Neuronal stem cell (in vitro differentiated cells): Measurements from ENCODE around the gene AIFM3.
A peak's percentile ranks its signal among the peaks of the same experiment; 100 is the strongest.

Source experiments
- DNase-seq: peaks from one replicate; pipeline ENCODE4 v3.0.0-alpha.2; 2013; ENCODE audit warnings: low spot score
- H2AFZ ChIP-seq: one replicate; pipeline ENCODE4 v1.6.1; 2013; ENCODE audit warnings: mild to moderate bottlenecking, low read length, inconsistent platforms
- H2AK5ac ChIP-seq: 2 replicates; pipeline ENCODE4 v1.6.1; 2013; ENCODE audit warnings: low read depth, mild to moderate bottlenecking, inconsistent platforms, low read length, moderate library complexity, mixed read lengths
- H2BK120ac ChIP-seq: 2 replicates; pipeline ENCODE4 v1.6.1; 2013; ENCODE audit warnings: low read depth, mild to moderate bottlenecking, inconsistent platforms, low read length, moderate library complexity, mixed read lengths
- H2BK12ac ChIP-seq: one replicate; pipeline ENCODE4 v1.6.1; 2013; ENCODE audit warnings: low read length, inconsistent platforms
- H2BK15ac ChIP-seq: 2 replicates; pipeline ENCODE4 v1.6.1; 2013; ENCODE audit warnings: mild to moderate bottlenecking, low read length, inconsistent platforms, mixed read lengths
- H2BK5ac ChIP-seq: one replicate; pipeline ENCODE4 v1.6.1; 2013; ENCODE audit warnings: inconsistent platforms, mild to moderate bottlenecking, low read length, moderate library complexity
- H3K14ac ChIP-seq: one replicate; pipeline ENCODE4 v1.6.1; 2013; ENCODE audit warnings: low read length, inconsistent platforms
- H3K18ac ChIP-seq: 2 replicates; pipeline ENCODE4 v1.6.1; 2013; ENCODE audit warnings: low read length, inconsistent platforms
- H3K23ac ChIP-seq: 2 replicates; pipeline ENCODE4 v1.6.1; 2013; ENCODE audit warnings: low read depth, mild to moderate bottlenecking, mixed read lengths, low read length, inconsistent platforms; ENCODE audit not compliant: poor library complexity
- H3K27ac ChIP-seq: replicated peaks from 3 replicates; pipeline ENCODE4 v1.5.1; 2013; ENCODE audit warnings: low read length, inconsistent platforms
- H3K27me3 ChIP-seq, 3 experiments: 2 replicates each; pipeline ENCODE4 v1.6.1; 2013; ENCODE audit warnings: low read length in 3 of 3, mild to moderate bottlenecking in 2 of 3, inconsistent platforms in 1 of 3, low read depth in 1 of 3, mixed read lengths in 1 of 3, moderate library complexity in 1 of 3; ENCODE audit not compliant: control insufficient read depth in 3 of 3, insufficient read depth in 3 of 3
- H3K36me3 ChIP-seq, 2 donors: replicated peaks in 1 of 2; 2 replicates each; pipeline ENCODE4 v1.6.1; 2013; ENCODE audit warnings: low read length in 2 of 2; ENCODE audit not compliant: control insufficient read depth in 2 of 2, insufficient read depth in 2 of 2
- H3K4ac ChIP-seq: 2 replicates; pipeline ENCODE4 v1.6.1; 2013; ENCODE audit warnings: inconsistent platforms, mild to moderate bottlenecking, low read length, moderate library complexity
- H3K4me1 ChIP-seq, 2 donors: 1 replicate in 1 of 2; 2 replicates in 1 of 2; pipeline ENCODE4 v1.6.1; 2013; ENCODE audit warnings: low read length in 2 of 2, low read depth in 1 of 2; ENCODE audit not compliant: control insufficient read depth in 2 of 2, insufficient read depth in 1 of 2
- H3K4me2 ChIP-seq: one replicate; pipeline ENCODE4 v1.6.1; 2013; ENCODE audit warnings: mild to moderate bottlenecking, low read length, inconsistent platforms; ENCODE audit not compliant: insufficient read depth, poor library complexity, severe bottlenecking
- H3K4me3 ChIP-seq, 2 donors: 2 replicates each; pipeline ENCODE4 v1.5.1; 2013; ENCODE audit warnings: low read length in 2 of 2, mild to moderate bottlenecking in 2 of 2, inconsistent platforms in 1 of 2, moderate library complexity in 1 of 2
- H3K79me1 ChIP-seq: one replicate; pipeline ENCODE4 v1.6.1; 2013; ENCODE audit warnings: low read depth, mild to moderate bottlenecking, inconsistent platforms, low read length, moderate library complexity
- H3K9ac ChIP-seq: one replicate; pipeline ENCODE4 v1.6.1; 2013; ENCODE audit warnings: mild to moderate bottlenecking, low read depth, low read length, inconsistent platforms; ENCODE audit not compliant: poor library complexity
- H3K9me3 ChIP-seq, 2 donors: replicated peaks in 1 of 2; 2 replicates each; pipeline versions ENCODE3 to v1.6.1; 2013; ENCODE audit warnings: low read length in 2 of 2, mild to moderate bottlenecking in 2 of 2, inconsistent platforms in 1 of 2, low read depth in 1 of 2, mixed read lengths in 1 of 2, moderate library complexity in 1 of 2; ENCODE audit not compliant: control insufficient read depth in 2 of 2, insufficient read depth in 1 of 2
- H4K8ac ChIP-seq: one replicate; pipeline ENCODE4 v1.6.1; 2013; ENCODE audit warnings: low read depth, mild to moderate bottlenecking, inconsistent platforms, low read length, moderate library complexity
- H4K91ac ChIP-seq: one replicate; pipeline ENCODE4 v1.6.1; 2013; ENCODE audit warnings: low read length, low read depth, mild to moderate bottlenecking, inconsistent platforms; ENCODE audit not compliant: poor library complexity
- WGBS, 2 donors: extraction: QIAGEN DNeasy Blood & Tissue Kit; methylation state at CpG; one replicate each; pipeline ENCODE4 v1.1.7; 2013; ENCODE audit warnings: missing lambda C conversion rate in 2 of 2, mixed read lengths in 1 of 2; ENCODE audit not compliant: insufficient read length in 2 of 2, insufficient replicate concordance in 1 of 2; ENCODE audit errors: extremely low coverage in 2 of 2; 5-methylcytosine and 5-hydroxymethylcytosine counted together

Gene AIFM3

DNA sequence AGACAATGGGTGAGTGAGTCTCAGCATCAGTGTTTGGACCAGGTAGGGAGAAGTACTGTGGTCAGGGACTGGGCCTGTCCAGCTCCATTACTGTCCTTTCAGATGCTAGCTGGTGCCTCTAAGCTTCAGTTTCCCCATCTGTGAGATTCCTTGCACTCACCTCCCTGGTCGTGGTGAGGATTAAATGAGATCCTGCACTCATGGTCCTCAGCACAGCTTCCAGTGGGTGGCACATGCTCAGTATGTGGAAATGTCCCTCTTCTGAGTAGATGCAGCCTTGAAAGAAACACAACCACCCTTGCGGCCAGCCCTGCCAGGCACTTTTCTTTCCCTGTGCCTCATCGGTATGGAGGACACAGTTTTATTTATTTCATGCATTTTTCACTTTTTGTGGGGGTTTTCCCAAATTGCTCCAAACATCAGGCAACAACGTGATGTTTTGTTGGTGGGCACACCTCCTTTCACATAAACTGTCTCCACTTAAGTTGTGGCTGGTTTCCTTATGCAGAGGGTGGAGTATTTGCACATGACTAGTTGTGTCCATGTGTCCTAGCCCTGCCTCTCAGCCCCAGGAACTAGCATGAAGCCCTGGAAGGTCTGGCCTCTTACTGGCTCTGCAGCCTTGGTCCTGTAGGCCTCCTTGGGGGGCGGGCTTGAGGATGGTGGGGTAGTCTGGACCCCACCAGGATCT lies 16.2 kb downstream of the AIFM3 start:
- DNase-seq, result no peak
- Histone ChIP-seq H2AFZ (peak overlapping the region; percentile 99), H2BK12ac (no peak overlapping the region), H3K79me1 (peaks cover 8% of the 10 kb centered on the region), H3K4me1 (peaks cover 13 to 20% of the 10 kb centered on the region in 2 donors), H2BK15ac (no peak overlapping the region), H3K27me3 (no peaks in the 10 kb centered on the region), H4K91ac (no peak overlapping the region), H3K4me2 (peak overlapping the region; percentile 68), H2AK5ac (peak overlapping the region; percentile 43), H3K36me3 (peaks cover 10 to 37% of the 10 kb centered on the region in 2 donors), H4K8ac (no peak overlapping the region), H2BK120ac (no peak overlapping the region), H3K27ac (no peak overlapping the region), H3K4ac (no peak overlapping the region), H3K18ac (no peak overlapping the region), H2BK5ac (no peak overlapping the region), H3K23ac (peak overlapping the region; percentile 70), H3K9ac (peak overlapping the region; percentile 26), H3K9me3 (peaks cover 7 to 9% of the 10 kb centered on the region in 2 donors), H3K14ac (no peak overlapping the region), H3K4me3 (peak overlapping the region; percentile 92 to 98)
- WGBS, 2 donors, result no CpG with 5 or more reads among the region's 5 CpGs

DNA sequence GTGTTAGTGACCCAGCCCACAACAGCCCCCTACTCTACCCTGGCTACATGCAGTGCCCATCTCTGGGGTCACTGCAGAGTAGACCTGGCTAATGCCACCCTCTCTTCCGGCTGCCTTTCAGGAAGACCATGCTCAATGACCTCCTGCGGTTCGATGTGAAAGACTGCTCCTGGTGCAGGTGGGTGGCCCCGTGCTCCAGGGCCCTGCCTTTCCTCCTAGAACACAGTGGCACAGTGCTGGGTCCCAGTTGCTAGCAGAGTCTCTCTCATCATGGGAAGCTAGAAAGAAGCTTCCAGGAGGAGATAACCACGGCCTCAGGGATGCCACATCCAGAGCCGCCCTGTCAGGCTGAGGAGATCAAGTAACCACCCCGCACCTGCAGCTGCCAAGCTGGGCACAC lies 18.7 kb downstream of the AIFM3 start:
- Histone ChIP-seq H3K4me1 (peaks cover 8 to 9% of the 10 kb centered on the region in 2 donors), H2AFZ (no peak overlapping the region), H3K27ac (no peak overlapping the region), H3K14ac (no peak overlapping the region), H3K18ac (no peak overlapping the region), H3K9ac (no peak overlapping the region), H3K4me3 (no peak overlapping the region), H3K36me3 (peaks cover 14 to 44% of the 10 kb centered on the region in 2 donors), H4K8ac (no peak overlapping the region), H3K27me3 (no peaks in the 10 kb centered on the region), H3K9me3 (no peaks in the 10 kb centered on the region), H3K23ac (no peak overlapping the region), H2AK5ac (no peak overlapping the region), H2BK12ac (no peak overlapping the region), H3K79me1 (peaks cover 8% of the 10 kb centered on the region), H4K91ac (peak overlapping the region; percentile 35), H2BK120ac (no peak overlapping the region), H2BK15ac (no peak overlapping the region), H3K4me2 (no peak overlapping the region), H2BK5ac (no peak overlapping the region), H3K4ac (no peak overlapping the region)
- WGBS, 2 donors, result no CpG with 5 or more reads among the region's 7 CpGs
- DNase-seq, result no peak

DNA sequence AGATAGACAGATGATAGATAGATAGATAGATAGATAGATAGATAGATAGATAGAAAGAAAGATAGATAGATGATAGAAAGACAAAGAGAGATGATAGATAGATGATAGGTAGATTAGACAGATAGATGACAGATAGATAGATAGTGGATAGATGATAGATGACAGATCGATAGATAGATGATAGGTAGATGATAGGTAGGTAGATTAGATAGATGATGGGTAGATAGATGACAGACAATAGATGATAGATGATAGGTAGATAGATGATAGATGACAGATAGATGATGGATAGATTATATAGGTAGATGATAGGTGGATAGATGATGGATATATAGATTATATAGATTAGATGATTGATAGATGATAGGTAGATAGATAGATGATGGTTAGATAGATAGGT lies 19.3 kb downstream of the AIFM3 start:
- Histone ChIP-seq H3K4me1 (peaks cover 3 to 7% of the 10 kb centered on the region in 2 donors), H3K9ac (no peak overlapping the region), H3K27me3 (no peaks in the 10 kb centered on the region), H2AK5ac (no peak overlapping the region), H3K9me3 (no peaks in the 10 kb centered on the region), H2BK120ac (no peak overlapping the region), H2BK12ac (no peak overlapping the region), H3K36me3 (peaks cover 18 to 50% of the 10 kb centered on the region in 2 donors), H3K79me1 (peaks cover 8% of the 10 kb centered on the region), H2BK5ac (no peak overlapping the region), H2BK15ac (no peak overlapping the region), H3K14ac (no peak overlapping the region), H4K91ac (no peak overlapping the region), H3K4me2 (no peak overlapping the region), H3K18ac (no peak overlapping the region), H3K23ac (no peak overlapping the region), H3K4ac (no peak overlapping the region), H3K4me3 (no peak overlapping the region), H4K8ac (no peak overlapping the region), H2AFZ (no peak overlapping the region), H3K27ac (no peak overlapping the region)
- DNase-seq, result no peak
- WGBS, 2 donors, result 100% methylated on average over 1 of the region's 1 CpG; no CpG with 5 or more reads in 1 of the 2 donors

DNA sequence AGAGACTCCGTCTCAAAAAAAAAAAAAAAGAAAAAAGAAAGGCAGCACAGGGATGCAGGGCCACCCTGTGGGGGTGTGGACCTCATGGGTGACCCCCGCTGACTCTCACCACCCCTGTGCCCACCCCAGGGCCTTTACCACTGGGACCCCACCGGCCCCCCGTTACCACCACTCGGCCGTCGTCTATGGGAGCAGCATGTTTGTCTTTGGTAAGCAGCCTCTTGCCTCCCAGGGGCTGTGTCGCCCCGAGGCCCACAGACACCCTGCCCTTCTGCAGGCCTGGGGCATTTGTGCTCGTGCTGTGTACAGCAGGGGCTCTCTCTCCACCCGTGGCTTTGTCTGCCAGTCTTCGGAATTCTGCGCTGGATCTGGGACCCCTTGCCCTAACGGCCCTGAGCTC lies 20.3 kb downstream of the AIFM3 start:
- WGBS, 2 donors, result no CpG with 5 or more reads among the region's 14 CpGs
- Histone ChIP-seq H2BK15ac (no peak overlapping the region), H3K27ac (no peak overlapping the region), H3K18ac (no peak overlapping the region), H2BK5ac (no peak overlapping the region), H3K14ac (no peak overlapping the region), H3K23ac (peak overlapping the region; percentile 10), H2AFZ (no peak overlapping the region), H4K8ac (no peak overlapping the region), H2BK12ac (no peak overlapping the region), H3K27me3 (no peaks in the 10 kb centered on the region), H3K36me3 (peaks cover 27 to 60% of the 10 kb centered on the region in 2 donors), H3K4ac (no peak overlapping the region), H3K4me2 (no peak overlapping the region), H3K4me3 (no peak overlapping the region), H3K4me1 (peaks cover 0 to 5% of the 10 kb centered on the region in 2 donors), H2AK5ac (no peak overlapping the region), H3K9ac (no peak overlapping the region), H3K9me3 (no peaks in the 10 kb centered on the region), H4K91ac (no peak overlapping the region), H3K79me1 (peaks cover 6% of the 10 kb centered on the region), H2BK120ac (no peak overlapping the region)
- no peak for DNase-seq
